ENCODE measurements around the gene SMG7. TPM values are rescaled to one million over a fixed set of nuclear protein-coding genes. Genes with fewer than 3 reads are reported as not detected.

Gene SMG7
- total RNA-seq, 4 donors from 2014 or later = 40.4 to 56.6 (median 51.1) TPM

- H3K4me1 ChIP-seq = peaks cover 0 to 15% (median 1%) of the 10 kb centered on the region in 4 donors
- 90 to 92% methylated on average over 1 of the region's 1 CpG for WGBS, 2 donors
- TF ChIP-seq EP300 (IDR thresholded peaks at IDR 0.05) (no peak), POLR2A (IDR thresholded peaks at IDR 0.05) (no peak), CTCF (IDR thresholded peaks at IDR 0.05) (no peak)
- no peak overlapping the region for H3K27ac ChIP-seq
- no peaks in the 10 kb centered on the region for H3K27me3 ChIP-seq
- H3K9me3 ChIP-seq = no peaks in the 10 kb centered on the region
- no peaks in the 10 kb centered on the region for H3K36me3 ChIP-seq
- no peak overlapping the region for H3K4me3 ChIP-seq
- DNase-seq (ENCODE audit: low spot score in 2 of 2) = no peak
These were observed 36.4 kb downstream of the SMG7 start for GRCh38 chr1:183508694-183509093.

DNA sequence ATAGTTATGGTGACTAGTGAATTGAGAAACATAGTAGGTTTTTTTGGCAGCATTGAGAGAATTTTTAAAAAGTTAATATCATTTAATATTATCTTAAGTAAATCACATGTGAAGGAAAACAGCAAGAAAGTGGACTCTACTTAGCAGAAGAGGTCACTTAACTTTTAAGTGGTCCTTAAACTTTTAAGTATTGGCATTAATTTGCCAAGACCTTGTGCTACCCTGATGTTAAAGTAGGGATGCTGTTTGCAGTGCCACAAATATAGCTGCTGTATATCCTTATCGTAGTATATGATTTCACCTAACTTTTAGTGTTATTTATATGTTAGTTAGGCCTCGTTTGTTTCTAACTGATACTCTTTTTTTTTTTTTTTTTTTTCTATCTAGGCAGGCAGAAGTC lies 40.2 kb downstream of the SMG7 start:
- DNase-seq (ENCODE audit: low spot score in 2 of 2) = no peak
- TF ChIP-seq EP300 (IDR thresholded peaks at IDR 0.05) (no peak), CTCF (IDR thresholded peaks at IDR 0.05) (no peak), POLR2A (IDR thresholded peaks at IDR 0.05) (no peak)
- 86 to 91% methylated on average over 2 of the region's 2 CpGs for WGBS, 2 donors
- Histone ChIP-seq H3K36me3 (peaks cover 0 to 13% (median 0%) of the 10 kb centered on the region in 3 donors), H3K27me3 (no peaks in the 10 kb centered on the region), H3K27ac (no peak overlapping the region), H3K9me3 (no peaks in the 10 kb centered on the region), H3K4me3 (no peak overlapping the region), H3K4me1 (peaks cover 0 to 20% (median 1%) of the 10 kb centered on the region in 4 donors)

- no peak for DNase-seq (ENCODE audit: low spot score in 2 of 2)
- Histone ChIP-seq H3K9me3 (no peaks in the 10 kb centered on the region), H3K4me1 (peaks cover 0 to 17% (median 0%) of the 10 kb centered on the region in 4 donors), H3K36me3 (peaks cover 0 to 30% (median 0%) of the 10 kb centered on the region in 3 donors), H3K27me3 (no peaks in the 10 kb centered on the region), H3K4me3 (no peak overlapping the region), H3K27ac (no peak overlapping the region)
- TF ChIP-seq CTCF (IDR thresholded peaks at IDR 0.05) (no peak), EP300 (IDR thresholded peaks at IDR 0.05) (no peak), POLR2A (IDR thresholded peaks at IDR 0.05) (no peak)
- WGBS, 2 donors = 92 to 94% methylated on average over 1 of the region's 1 CpG
These were observed 41.9 kb downstream of the SMG7 start for GRCh38 chr1:183514235-183514634.

GRCh38 chr1:183515002-183515689 lies 42.8 kb downstream of the SMG7 start:
- Histone ChIP-seq H3K36me3 (peaks cover 0 to 30% (median 0%) of the 10 kb centered on the region in 3 donors), H3K9me3 (no peaks in the 10 kb centered on the region), H3K27ac (no peak overlapping the region), H3K27me3 (no peaks in the 10 kb centered on the region), H3K4me3 (no peak overlapping the region), H3K4me1 (peaks cover 0 to 17% (median 0%) of the 10 kb centered on the region in 4 donors)
- no peak for DNase-seq (ENCODE audit: low spot score in 2 of 2)
- WGBS, 2 donors = 53 to 71% methylated on average over 2 of the region's 2 CpGs
- no peak for TF ChIP-seq EP300 (IDR thresholded peaks at IDR 0.05)
- no peak for TF ChIP-seq POLR2A (IDR thresholded peaks at IDR 0.05)
- no peak for TF ChIP-seq CTCF (IDR thresholded peaks at IDR 0.05)

DNA sequence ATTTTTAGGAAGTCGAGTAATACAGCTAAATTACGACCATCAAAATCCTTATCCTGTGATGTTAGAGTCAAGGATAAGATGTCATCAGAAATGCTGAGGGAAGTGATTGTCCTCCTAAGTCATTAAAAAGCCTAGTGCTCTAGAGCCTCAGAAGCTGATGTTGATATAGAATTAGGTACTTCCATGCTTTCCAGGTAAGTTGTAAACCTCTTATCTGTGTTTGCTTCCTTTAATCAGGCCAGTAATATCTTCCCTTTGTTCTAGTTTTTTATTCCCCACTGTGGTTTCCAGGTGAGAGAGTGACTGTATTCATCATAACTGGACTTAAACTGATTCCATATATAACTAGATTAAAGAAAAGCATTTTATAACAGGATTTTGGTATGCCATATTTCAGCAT lies 44.4 kb downstream of the SMG7 start:
- 88 to 92% methylated on average over 2 of the region's 2 CpGs for WGBS, 2 donors
- TF ChIP-seq EP300 (IDR thresholded peaks at IDR 0.05) (no peak), CTCF (IDR thresholded peaks at IDR 0.05) (no peak), POLR2A (IDR thresholded peaks at IDR 0.05) (no peak)
- H3K27me3 ChIP-seq = no peaks in the 10 kb centered on the region

More for the DNA sequence above, 44.4 kb downstream of the SMG7 start:
- peaks cover 0 to 39% (median 0%) of the 10 kb centered on the region in 3 donors for H3K36me3 ChIP-seq
- H3K27ac ChIP-seq = no peak overlapping the region
- no peak overlapping the region for H3K4me3 ChIP-seq
- DNase-seq (ENCODE audit: low spot score in 2 of 2) = no peak
- peaks cover 0 to 24% (median 3%) of the 10 kb centered on the region in 4 donors for H3K4me1 ChIP-seq
- no peaks in the 10 kb centered on the region for H3K9me3 ChIP-seq

All from tibial nerve (tissue), 4 donors.